ENCODE results near the gene CPT2.

The CPT2 gene

DNA sequence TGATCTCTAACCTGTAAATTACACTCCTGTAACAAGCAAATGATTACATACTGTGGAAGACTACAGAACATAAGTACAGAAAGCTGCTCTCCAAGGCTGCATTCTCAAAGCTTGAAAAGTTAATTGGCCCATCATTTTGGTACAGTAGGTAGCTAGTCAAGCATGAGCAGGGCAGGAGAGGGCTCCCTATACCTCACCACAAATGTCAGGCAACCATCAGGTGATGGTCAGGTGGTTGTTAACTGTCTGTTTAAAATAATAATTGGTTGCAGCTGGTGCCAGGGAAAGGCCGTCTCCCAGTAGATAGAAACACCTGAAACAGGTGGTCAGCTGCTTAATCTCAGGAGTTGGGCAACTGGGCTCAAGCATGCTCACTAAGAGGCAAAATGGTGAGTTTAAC, 41.1 kb upstream of the CPT2 start:
- Mint-ChIP-seq H3K4me1 (no peaks in the 10 kb centered on the region), H3K27ac (peak overlapping the region in 2 of 3 experiments; percentile 13 to 17), H3K27me3 (ENCODE audit: low read depth) (no peaks in the 10 kb centered on the region), H3K36me3 (ENCODE audit: low read depth) (no peaks in the 10 kb centered on the region), H3K9me3 (no peaks in the 10 kb centered on the region), H3K4me3 (no peak overlapping the region)
- TF ChIP-seq, protein P1, sequence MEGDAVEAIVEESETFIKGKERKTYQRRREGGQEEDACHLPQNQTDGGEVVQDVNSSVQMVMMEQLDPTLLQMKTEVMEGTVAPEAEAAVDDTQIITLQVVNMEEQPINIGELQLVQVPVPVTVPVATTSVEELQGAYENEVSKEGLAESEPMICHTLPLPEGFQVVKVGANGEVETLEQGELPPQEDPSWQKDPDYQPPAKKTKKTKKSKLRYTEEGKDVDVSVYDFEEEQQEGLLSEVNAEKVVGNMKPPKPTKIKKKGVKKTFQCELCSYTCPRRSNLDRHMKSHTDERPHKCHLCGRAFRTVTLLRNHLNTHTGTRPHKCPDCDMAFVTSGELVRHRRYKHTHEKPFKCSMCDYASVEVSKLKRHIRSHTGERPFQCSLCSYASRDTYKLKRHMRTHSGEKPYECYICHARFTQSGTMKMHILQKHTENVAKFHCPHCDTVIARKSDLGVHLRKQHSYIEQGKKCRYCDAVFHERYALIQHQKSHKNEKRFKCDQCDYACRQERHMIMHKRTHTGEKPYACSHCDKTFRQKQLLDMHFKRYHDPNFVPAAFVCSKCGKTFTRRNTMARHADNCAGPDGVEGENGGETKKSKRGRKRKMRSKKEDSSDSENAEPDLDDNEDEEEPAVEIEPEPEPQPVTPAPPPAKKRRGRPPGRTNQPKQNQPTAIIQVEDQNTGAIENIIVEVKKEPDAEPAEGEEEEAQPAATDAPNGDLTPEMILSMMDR (IDR thresholded peaks at IDR 0.05; ENCODE audit: unreplicated experiment in 3 of 3), result no peak

DNA sequence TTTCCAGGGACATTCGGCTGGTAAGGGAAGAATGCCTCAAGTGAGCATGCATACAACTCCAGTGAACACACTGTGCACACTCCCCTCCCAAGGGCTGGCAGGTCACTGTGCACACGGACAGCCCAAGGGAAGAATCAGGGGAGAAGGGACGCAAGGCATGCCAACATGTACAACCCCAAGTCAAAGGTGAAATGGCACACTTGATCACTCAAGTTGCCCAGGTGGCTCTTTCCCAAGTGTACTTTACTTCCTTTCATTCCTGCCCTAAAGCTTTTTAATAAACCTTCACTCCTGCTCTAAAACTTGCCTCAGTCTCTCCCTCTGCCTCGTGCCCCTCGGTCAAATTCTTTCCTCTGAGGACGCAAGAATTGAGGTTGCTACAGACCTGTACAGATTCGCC, 40.7 kb upstream of the CPT2 start:
- Mint-ChIP-seq H3K36me3 (ENCODE audit: low read depth) (no peaks in the 10 kb centered on the region), H3K27ac (no peak overlapping the region), H3K9me3 (no peaks in the 10 kb centered on the region), H3K27me3 (ENCODE audit: low read depth) (no peaks in the 10 kb centered on the region), H3K4me1 (no peaks in the 10 kb centered on the region), H3K4me3 (no peak overlapping the region)
- TF ChIP-seq, protein P1 (IDR thresholded peaks at IDR 0.05; ENCODE audit: unreplicated experiment in 3 of 3), result no peak

DNA sequence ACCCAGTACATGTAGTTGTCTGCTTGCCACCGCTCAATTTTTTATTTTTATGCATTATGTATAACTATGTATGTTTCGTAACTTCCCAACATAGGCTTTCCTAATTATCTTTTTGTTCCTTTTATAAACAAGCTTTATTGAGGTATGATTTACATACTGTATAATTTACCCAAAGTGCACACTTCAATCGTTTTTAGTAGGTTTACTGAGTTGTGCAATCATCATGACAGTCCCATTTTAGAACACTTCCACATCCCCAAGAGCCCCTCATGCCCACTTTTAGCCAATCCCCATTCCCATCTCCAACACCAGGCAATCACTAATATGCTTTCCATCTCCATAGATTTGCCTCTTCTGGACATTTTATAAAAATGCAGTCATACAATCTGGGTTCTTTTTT, 39.8 kb upstream of the CPT2 start:
- no peaks in the 10 kb centered on the region for H3K27me3 Mint-ChIP-seq (ENCODE audit: low read depth)
- no peaks in the 10 kb centered on the region for H3K36me3 Mint-ChIP-seq (ENCODE audit: low read depth)
- H3K4me3 Mint-ChIP-seq, result no peak overlapping the region
- H3K9me3 Mint-ChIP-seq, result no peaks in the 10 kb centered on the region
- no peak overlapping the region for H3K27ac Mint-ChIP-seq
- no peaks in the 10 kb centered on the region for H3K4me1 Mint-ChIP-seq
- TF ChIP-seq, protein P1 (IDR thresholded peaks at IDR 0.05; ENCODE audit: unreplicated experiment in 3 of 3), result no peak

DNA sequence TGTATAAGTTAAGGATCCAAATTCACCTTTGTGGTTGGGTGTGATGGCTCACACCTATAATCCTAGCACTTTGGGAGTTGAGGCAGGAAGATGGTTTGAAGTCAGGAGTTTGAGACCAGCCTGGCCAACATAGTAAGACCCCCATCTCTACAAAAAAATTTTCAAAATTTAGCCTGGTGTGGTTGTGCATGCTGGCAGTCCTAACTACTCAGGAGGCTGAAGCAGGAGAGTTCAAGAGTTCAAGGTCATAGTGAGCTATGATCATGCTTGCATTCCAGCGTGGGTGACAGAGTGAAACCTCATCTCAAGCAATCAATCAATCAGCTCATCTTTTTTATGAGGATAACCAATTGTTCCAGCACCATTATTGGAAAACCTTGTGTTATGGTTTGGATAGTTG, 37.7 kb upstream of the CPT2 start:
- Mint-ChIP-seq H3K4me3 (no peak overlapping the region), H3K36me3 (ENCODE audit: low read depth) (no peaks in the 10 kb centered on the region), H3K4me1 (no peaks in the 10 kb centered on the region), H3K9me3 (no peaks in the 10 kb centered on the region), H3K27ac (no peak overlapping the region), H3K27me3 (ENCODE audit: low read depth) (no peaks in the 10 kb centered on the region)
- TF ChIP-seq, protein P1 (IDR thresholded peaks at IDR 0.05; ENCODE audit: unreplicated experiment in 3 of 3), result no peak

DNA sequence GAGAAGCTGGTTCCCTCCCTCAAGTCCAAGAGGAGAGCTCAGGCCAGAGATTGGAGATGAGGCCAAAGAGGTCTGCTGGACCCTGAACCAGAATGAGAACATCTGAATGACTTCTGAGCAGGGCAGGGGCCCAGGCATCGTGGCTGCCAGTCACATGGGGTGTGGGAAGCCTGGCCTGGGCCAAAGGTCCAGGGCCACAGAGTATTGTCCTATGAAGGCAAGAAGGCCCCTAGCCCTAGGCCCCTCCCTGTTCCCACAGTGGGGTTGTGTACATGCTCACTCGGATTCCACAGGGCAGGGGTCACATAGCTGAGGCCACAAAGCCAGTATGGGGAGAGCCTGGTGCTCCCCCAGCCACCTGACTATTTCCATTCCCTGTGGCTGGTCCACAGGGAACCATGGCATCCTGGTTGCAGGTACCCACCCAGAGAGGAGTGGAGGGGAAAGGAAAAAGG, 35.7 kb upstream of the CPT2 start:
- no peaks in the 10 kb centered on the region for H3K9me3 Mint-ChIP-seq
- TF ChIP-seq, protein P1 (IDR thresholded peaks at IDR 0.05; ENCODE audit: unreplicated experiment in 3 of 3), result no peak
- no peak overlapping the region for H3K4me3 Mint-ChIP-seq
- H3K27ac Mint-ChIP-seq, result no peak overlapping the region
- no peaks in the 10 kb centered on the region for H3K4me1 Mint-ChIP-seq
- no peaks in the 10 kb centered on the region for H3K27me3 Mint-ChIP-seq (ENCODE audit: low read depth)
- no peaks in the 10 kb centered on the region for H3K36me3 Mint-ChIP-seq (ENCODE audit: low read depth)

DNA sequence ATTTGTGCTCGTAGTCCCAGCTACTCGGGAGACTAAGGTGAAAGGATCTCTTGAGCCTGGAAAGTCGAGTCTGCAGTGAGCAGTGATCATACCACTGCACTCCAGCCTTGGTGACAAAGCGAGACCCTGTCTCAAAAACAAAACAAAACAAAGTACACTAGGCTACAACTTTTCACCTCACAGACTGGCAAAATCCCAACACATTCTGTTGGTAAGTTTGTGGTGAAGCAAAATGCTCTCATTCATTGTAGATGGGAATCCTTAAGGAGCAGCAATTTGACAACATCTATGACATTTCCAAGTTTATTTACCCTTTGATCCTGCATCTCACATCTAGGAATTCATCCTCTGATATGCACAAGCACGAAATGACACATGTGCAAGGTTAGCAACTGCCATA, 34.0 kb upstream of the CPT2 start:
- H3K4me3 Mint-ChIP-seq, result no peak overlapping the region
- no peaks in the 10 kb centered on the region for H3K36me3 Mint-ChIP-seq (ENCODE audit: low read depth)
- no peaks in the 10 kb centered on the region for H3K9me3 Mint-ChIP-seq
- TF ChIP-seq, protein P1 (IDR thresholded peaks at IDR 0.05; ENCODE audit: unreplicated experiment in 3 of 3), result no peak
- peak overlapping the region in 1 of 3 experiments; percentile 2 for H3K27ac Mint-ChIP-seq
- H3K27me3 Mint-ChIP-seq (ENCODE audit: low read depth), result no peaks in the 10 kb centered on the region
- no peaks in the 10 kb centered on the region for H3K4me1 Mint-ChIP-seq

Measured in nephron (organoid).